NB4 (cell line): ENCODE results near the gene FUS.
"Not testable (repeated sequence)": the region's sequence is repeated elsewhere in the genome, so short reads cannot be mapped to it uniquely, and the experiment has no call there.

Experiments used
- DNase-seq: peaks from one replicate; pipeline ENCODE4 v3.0.0; 2010; ENCODE audit warnings: low read depth
- H3K4me3 ChIP-seq: one replicate; pipeline ENCODE4 v1.5.1; 2011; ENCODE audit warnings: mild to moderate bottlenecking, low read depth, low read length, moderate library complexity
- CTCF ChIP-seq: IDR thresholded peaks from one replicate; pipeline ENCODE4 v1.5.1; 2012; ENCODE audit warnings: low read depth, low read length
- MAX ChIP-seq: IDR thresholded peaks from 2 replicates; pipeline ENCODE4 v1.6.1; 2011; ENCODE audit warnings: low read depth, low read length
- MYC ChIP-seq: IDR thresholded peaks from 2 replicates; pipeline ENCODE4 v1.6.1; 2011; ENCODE audit warnings: low read depth, low read length
- POLR2A ChIP-seq: IDR thresholded peaks from 2 replicates; pipeline ENCODE4 v1.6.1; 2011; ENCODE audit warnings: mild to moderate bottlenecking; ENCODE audit not compliant: insufficient read length; ENCODE audit errors: extremely low read depth

FUS gene

GRCh38 chr16:31138621-31139578, 41.0 kb upstream of the FUS start:
- no peak for TF ChIP-seq CTCF
- no peak for TF ChIP-seq MAX
- TF ChIP-seq POLR2A, result no peak
- TF ChIP-seq MYC, result no peak
- DNase-seq, result no peak
- no peak overlapping the region for H3K4me3 ChIP-seq

- H3K4me3 ChIP-seq, DNase-seq: not testable (repeated sequence)
These were observed 38.9 kb upstream of the FUS start for GRCh38 chr16:31141071-31141469.

GRCh38 chr16:31141489-31142108, 38.3 kb upstream of the FUS start:
- DNase-seq, result no peak
- TF ChIP-seq POLR2A (no peak), MAX (peak; percentile 45; the same call in 1 of the 2 replicates)
- H3K4me3 ChIP-seq, result peak overlapping the region; percentile 51

- H3K4me3 ChIP-seq, result peak overlapping the region; percentile 51
- peak; percentile 98 for DNase-seq
- TF ChIP-seq MAX (peak; percentile 93), CTCF (peak; percentile 87), POLR2A (peak; percentile 51), MYC (peak; percentile 96)
These were observed 37.6 kb upstream of the FUS start for GRCh38 chr16:31142109-31143010.

- no peak overlapping the region for H3K4me3 ChIP-seq
- DNase-seq, result no peak
These were observed 36.8 kb upstream of the FUS start for GRCh38 chr16:31143011-31143693.

GRCh38 chr16:31143694-31144148, 36.2 kb upstream of the FUS start:
- DNase-seq, result no peak
- TF ChIP-seq POLR2A (no peak), CTCF (no peak), MYC (no peak), MAX (no peak)
- H3K4me3 ChIP-seq, result no peak overlapping the region

More at GRCh38 chr16:31143011-31143693, 36.8 kb upstream of the FUS start:
- TF ChIP-seq MAX, result no peak

GRCh38 chr16:31144418-31144817, 35.5 kb upstream of the FUS start:
- H3K4me3 ChIP-seq, DNase-seq: not testable (repeated sequence)
